Keratinocyte (primary cell): Measurements from ENCODE around the gene GATD1. TPM values are rescaled to one million over a fixed set of nuclear protein-coding genes. Genes with fewer than 3 reads are reported as not detected.

Source experiments
- DNase-seq: peaks from one replicate; pipeline ENCODE4 v3.0.0-alpha.2; 2011; ENCODE audit warnings: low read depth, missing footprints, low spot score
- FAIRE-seq: peaks from 2 replicates; lab custom pipeline; 2011; peaks lifted over from hg19 to GRCh38; lab: Jason Lieb, UNC
- H2AFZ ChIP-seq: 2 replicates; pipeline ENCODE4 v1.6.0; 2012; ENCODE audit warnings: low read length, control low read depth, inconsistent platforms; ENCODE audit not compliant: control insufficient read depth
- H3K27ac ChIP-seq: 2 replicates; pipeline ENCODE4 v1.5.1; 2011; ENCODE audit warnings: low read length; ENCODE audit not compliant: control insufficient read depth, insufficient read depth
- H3K27me3 ChIP-seq: 3 replicates; pipeline ENCODE4 v1.6.0; 2011; ENCODE audit warnings: low read length; ENCODE audit not compliant: control insufficient read depth, insufficient read depth; ENCODE audit errors: extremely low read depth
- H3K36me3 ChIP-seq, 2 experiments: 2 replicates in 1 of 2; 3 replicates in 1 of 2; pipeline ENCODE4 v1.5.1; 2011; ENCODE audit warnings: low read length in 2 of 2, mild to moderate bottlenecking in 1 of 2; ENCODE audit not compliant: control insufficient read depth in 2 of 2, insufficient read depth in 2 of 2; ENCODE audit errors: extremely low read depth in 1 of 2
- H3K4me1 ChIP-seq: 3 replicates; pipeline ENCODE4 v1.5.1; 2011; ENCODE audit warnings: low read length; ENCODE audit not compliant: control insufficient read depth, insufficient read depth; ENCODE audit errors: extremely low read depth
- H3K4me2 ChIP-seq: 3 replicates; pipeline ENCODE4 v1.6.0; 2011; ENCODE audit warnings: low read depth, low read length; ENCODE audit not compliant: control insufficient read depth, insufficient read depth; ENCODE audit errors: extremely low read depth
- H3K4me3 ChIP-seq, 3 experiments: fragments of 200-600 bp in 1 of 3; sonication (generic) in 1 of 3; 2 replicates in 2 of 3; 3 replicates in 1 of 3; pipeline ENCODE4 v1.5.1; 2011 to 2016; ENCODE audit warnings: low read length in 3 of 3, mild to moderate bottlenecking in 3 of 3, control low read depth in 2 of 3, inconsistent platforms in 1 of 3, low read depth in 1 of 3, mixed read lengths in 1 of 3, mixed run types in 1 of 3, moderate library complexity in 1 of 3; ENCODE audit not compliant: control insufficient read depth in 2 of 3, insufficient read depth in 2 of 3; ENCODE audit errors: extremely low read depth in 1 of 3
- H3K79me2 ChIP-seq: 2 replicates; pipeline ENCODE4 v1.6.0; 2012; ENCODE audit warnings: low read length; ENCODE audit not compliant: control insufficient read depth, insufficient read depth
- H3K9ac ChIP-seq: 3 replicates; pipeline ENCODE4 v1.6.0; 2011; ENCODE audit warnings: low read length; ENCODE audit not compliant: control insufficient read depth, insufficient read depth; ENCODE audit errors: extremely low read depth
- H3K9me1 ChIP-seq: 3 replicates; pipeline ENCODE4 v1.6.0; 2011; ENCODE audit warnings: low read length; ENCODE audit not compliant: control insufficient read depth, insufficient read depth; ENCODE audit errors: extremely low read depth
- H3K9me3 ChIP-seq: 2 replicates; pipeline ENCODE4 v1.5.1; 2012; ENCODE audit warnings: low read depth, low read length; ENCODE audit not compliant: control insufficient read depth
- H4K20me1 ChIP-seq: 3 replicates; pipeline ENCODE4 v1.6.0; 2011; ENCODE audit warnings: low read length; ENCODE audit not compliant: control insufficient read depth, insufficient read depth; ENCODE audit errors: extremely low read depth
- CTCF ChIP-seq, 3 experiments: IDR thresholded peaks in 1 of 3; conservative IDR thresholded peaks in 1 of 3; optimal IDR thresholded peaks in 1 of 3; 2 replicates in 2 of 3; 3 replicates in 1 of 3; pipeline versions ENCODE3 to v1.5.1; 2011; ENCODE audit warnings: low read length in 3 of 3, mild to moderate bottlenecking in 3 of 3, moderate library complexity in 2 of 3, control low read depth in 1 of 3, inconsistent platforms in 1 of 3; ENCODE audit not compliant: insufficient read depth in 2 of 3; ENCODE audit errors: extremely low read depth in 1 of 3
- EZH2 ChIP-seq: IDR thresholded peaks from one replicate; pipeline ENCODE4 v1.6.1; 2012; ENCODE audit warnings: inconsistent platforms, mild to moderate bottlenecking, low read length, moderate library complexity
- dilution Hi-C: fragments of 300-500 bp; cut with MboI; formaldehyde crosslinking; loops from one replicate; pipeline ENCODE4 v1.7.0; 2020; ENCODE audit warnings: low sequenced_read_pairs; ENCODE audit not compliant: extremely low pct_ligation_motif_present
- polyA plus RNA-seq, 5 experiments: library from polyadenylated mRNA; depleted of rRNA in 3 of 5; stranded (reverse) in 3 of 5; stranded (forward) in 1 of 5; unstranded in 1 of 5; fragments of >200 nt; gene quantifications; 1 replicate in 1 of 5; 2 replicates in 3 of 5; 3 replicates in 1 of 5; pipeline versions ENCODE4 v1.2.1 to v1.2.3, GENCODE V29; 2011 to 2012; ENCODE audit warnings: missing spikeins in 2 of 5, low read depth in 1 of 5, low replicate concordance in 1 of 5

Gene GATD1
- polyA plus RNA-seq, 1 donor (not counting 4 experiments of a cell fraction or from before 2014, with no cell fraction given) = 24.4 TPM

GRCh38 chr11:778976-779954 lies 2.0 kb upstream of the GATD1 start:
- Histone ChIP-seq H2AFZ (no peak overlapping the region), H3K9ac (no peak overlapping the region), H3K27me3 (no peaks in the 10 kb centered on the region), H4K20me1 (peaks cover 11% of the 10 kb centered on the region), H3K9me3 (no peaks in the 10 kb centered on the region), H3K4me1 (peaks cover 29% of the 10 kb centered on the region), H3K36me3 (peaks cover 0 to 9% of the 10 kb centered on the region in 2 experiments), H3K4me3 (no peak overlapping the region), H3K4me2 (no peak overlapping the region), H3K9me1 (peaks cover 12% of the 10 kb centered on the region), H3K79me2 (peaks cover 46% of the 10 kb centered on the region), H3K27ac (no peak overlapping the region)
- DNase-seq (no peak), FAIRE-seq (no peak)
- TF ChIP-seq EZH2 = no peak
- TF ChIP-seq CTCF (optimal IDR thresholded peaks at IDR 0.05 in 1 of 3, IDR thresholded peaks at IDR 0.05 in 1 of 3, conservative IDR thresholded peaks at IDR 0.05 in 1 of 3; ENCODE audit: extremely low read depth in 1 of 3, insufficient read depth in 2 of 3, low read length in 3 of 3) = peak in 1 of 3 experiments; percentile 28
- dilution Hi-C loops = no loop called here

- peaks cover 19% of the 10 kb centered on the region for H3K4me1 ChIP-seq
- H3K4me2 ChIP-seq = peak overlapping the region; percentile 91
- H2AFZ ChIP-seq = no peak overlapping the region
- peak overlapping the region; percentile 92 for H3K9ac ChIP-seq
- DNase-seq (no peak), FAIRE-seq (no peak)
- peak overlapping the region; percentile 77 for H3K27ac ChIP-seq
- TF ChIP-seq CTCF (optimal IDR thresholded peaks at IDR 0.05 in 1 of 3, IDR thresholded peaks at IDR 0.05 in 1 of 3, conservative IDR thresholded peaks at IDR 0.05 in 1 of 3; ENCODE audit: extremely low read depth in 1 of 3, insufficient read depth in 2 of 3, low read length in 3 of 3) (no peak), EZH2 (no peak)
- H3K4me3 ChIP-seq = peak overlapping the region; percentile 79 to 91 (median 85)
- peaks cover 11% of the 10 kb centered on the region for H4K20me1 ChIP-seq
- H3K9me3 ChIP-seq = no peaks in the 10 kb centered on the region
- H3K36me3 ChIP-seq = peaks cover 22 to 29% of the 10 kb centered on the region in 2 experiments
- peaks cover 12% of the 10 kb centered on the region for H3K9me1 ChIP-seq
- peaks cover 71% of the 10 kb centered on the region for H3K79me2 ChIP-seq
- dilution Hi-C loops = no loop called here
- no peaks in the 10 kb centered on the region for H3K27me3 ChIP-seq
Observed at GRCh38 chr11:776561-777287, 563 bp downstream of the GATD1 start.
